Psoas muscle (tissue), 8 donors: ENCODE data around the gene UBA1. TPM values are rescaled to one million over a fixed set of nuclear protein-coding genes. Genes with fewer than 3 reads are reported as not detected.

Experiments
- ATAC-seq, 4 donors: fragments of 200-7000 bp; cut with Tn5 transposase; one replicate each; pipeline ENCODE4 v1.9.1; 2020; ENCODE audit warnings: moderate library complexity in 3 of 4, mild to moderate bottlenecking in 2 of 4
- DNase-seq, 2 donors: peaks; one replicate each; pipeline ENCODE4 v3.0.0-alpha.2; 2020
- H3K27ac ChIP-seq: fragments of 200-600 bp; one replicate; pipeline ENCODE4 v1.8.0; 2022
- H3K27me3 ChIP-seq, 3 donors: fragments of 200-600 bp in 1 of 3; one replicate each; pipeline versions ENCODE4 v1.6.1 to v1.8.0; 2013 to 2022; ENCODE audit warnings: low read length in 2 of 3, mild to moderate bottlenecking in 2 of 3, moderate library complexity in 1 of 3; ENCODE audit not compliant: insufficient read depth in 3 of 3
- H3K36me3 ChIP-seq, 2 donors: fragments of 200-600 bp in 1 of 2; one replicate each; pipeline versions ENCODE4 v1.6.1 to v1.8.0; 2013 to 2022; ENCODE audit warnings: low read depth in 1 of 2, mild to moderate bottlenecking in 1 of 2, moderate library complexity in 1 of 2; ENCODE audit not compliant: insufficient read depth in 1 of 2
- H3K4me1 ChIP-seq: fragments of 200-600 bp; one replicate; pipeline ENCODE4 v1.8.0; 2022
- H3K4me3 ChIP-seq: fragments of 200-600 bp; one replicate; pipeline ENCODE4 v1.8.0; 2022; ENCODE audit warnings: mild to moderate bottlenecking
- H3K9me3 ChIP-seq: fragments of 200-600 bp; one replicate; pipeline ENCODE4 v1.8.0; 2022
- CTCF ChIP-seq: fragments of 200-600 bp; IDR thresholded peaks from one replicate; pipeline ENCODE4 v1.8.0; 2022; ENCODE audit warnings: antibody characterized with exemption
- WGBS, 3 donors: extraction: QIAGEN DNeasy Blood & Tissue Kit; methylation state at CpG; one replicate each; pipeline versions ENCODE4 v1.1.6 to v1.1.7; 2013; 5-methylcytosine and 5-hydroxymethylcytosine counted together
- intact Hi-C, 2 donors: fragments of 100-400 bp; cut with DNase I; formaldehyde crosslinking; loops; one replicate each; pipeline versions ENCODE4 v1.11.0 to v1.14.2; 2022
- polyA plus RNA-seq, 3 donors: library from polyadenylated mRNA; stranded (reverse); fragments of 200-250 nt; gene quantifications; one replicate each; pipeline ENCODE4 v1.2.3, GENCODE V29; 2013
- total RNA-seq, 4 donors: library from RNA; stranded (reverse); fragmentation: NEBNext Ultra II Directional in 2 of 4; extraction: Animal tissue kit (Norgen Biotek cat#: 25700) in 2 of 4; gene quantifications; one replicate each; pipeline versions ENCODE4 v1.2.1 to v1.2.4, GENCODE V29; 2021 to 2023
- donor health status: healthy with polysubstance abuse.
- donor health status: DM: no; HTN: no; CAD: no; lungs with moderate emphysema.
- donor health status: Bipolar disorder and iron deficiency.
- donor health status: healthy.
- donor health status: DM: yes; HTN: yes; CAD: no.
- donor health status: DM: no; HTN: no; CAD: no.
- donor health status: DM: no; HTN: no; CAD: no.
- donor health status: DM: yes; HTN: yes; CAD: no.

Gene UBA1
- total and polyA plus RNA-seq, 7 donors = 96.2 to 230 (median 145) TPM

- peak overlapping the region; percentile 83 for H3K4me3 ChIP-seq
- H3K4me1 ChIP-seq = peaks cover 43% of the 10 kb centered on the region
- ATAC-seq = no peak
- no peaks in the 10 kb centered on the region for H3K27me3 ChIP-seq
- DNase-seq = peak in 1 of 2 donors; percentile 31
- peaks cover 0 to 56% of the 10 kb centered on the region in 2 donors for H3K36me3 ChIP-seq
- TF ChIP-seq CTCF = no peak
- 21 to 55% (median 26%) methylated on average over 7 of the region's 7 CpGs for WGBS, 3 donors
- H3K27ac ChIP-seq = peak overlapping the region; percentile 57
- H3K9me3 ChIP-seq = no peaks in the 10 kb centered on the region
- intact Hi-C loops = loop anchor here in 1 of 2 donors (5.0 kb wide), 1 partner anchor 185 kb away; no protein-coding TSS in a partner anchor
Observed at GRCh38 chrX:47197526-47197925, 3.9 kb downstream of the UBA1 start.

GRCh38 chrX:47198026-47198686 is 4.5 kb downstream of the UBA1 start:
- ATAC-seq (no peak), DNase-seq (peak in 1 of 2 donors; percentile 8)
- intact Hi-C loops = loop anchor here in 1 of 2 donors (5.0 kb wide), 1 partner anchor 184 kb away; no protein-coding TSS in a partner anchor
- peaks cover 0 to 62% of the 10 kb centered on the region in 2 donors for H3K36me3 ChIP-seq
- peak overlapping the region; percentile 83 for H3K4me3 ChIP-seq
- peaks cover 40% of the 10 kb centered on the region for H3K4me1 ChIP-seq
- no peaks in the 10 kb centered on the region for H3K27me3 ChIP-seq
- no peak for TF ChIP-seq CTCF
- 60 to 77% (median 71%) methylated on average over 10 of the region's 10 CpGs for WGBS, 3 donors
- no peaks in the 10 kb centered on the region for H3K9me3 ChIP-seq
- peak overlapping the region; percentile 57 for H3K27ac ChIP-seq

- peak in 1 of 2 donors; percentile 35 for DNase-seq
- H3K27ac ChIP-seq = peak overlapping the region; percentile 36
- no peaks in the 10 kb centered on the region for H3K9me3 ChIP-seq
- no peak for ATAC-seq
- H3K4me3 ChIP-seq = peak overlapping the region; percentile 83
- peaks cover 0 to 67% of the 10 kb centered on the region in 2 donors for H3K36me3 ChIP-seq
- peaks cover 39% of the 10 kb centered on the region for H3K4me1 ChIP-seq
- 41 to 77% (median 62%) methylated on average over 15 of the region's 15 CpGs for WGBS, 3 donors
- intact Hi-C loops = loop anchor here in 1 of 2 donors (5.0 kb wide), 1 partner anchor 184 kb away; no protein-coding TSS in a partner anchor
- no peaks in the 10 kb centered on the region for H3K27me3 ChIP-seq
- TF ChIP-seq CTCF = no peak
Observed at GRCh38 chrX:47198687-47199080, 5.1 kb downstream of the UBA1 start.

- H3K36me3 ChIP-seq = peaks cover 0 to 73% of the 10 kb centered on the region in 2 donors
- no peaks in the 10 kb centered on the region for H3K9me3 ChIP-seq
- WGBS, 3 donors = 91 to 97% (median 94%) methylated on average over 7 to 10 of the region's 10 CpGs
- H3K4me1 ChIP-seq = peaks cover 39% of the 10 kb centered on the region
- H3K27ac ChIP-seq = peak overlapping the region; percentile 36
- intact Hi-C loops = loop anchor here in 1 of 2 donors (5.0 kb wide), 1 partner anchor 183 kb away; no protein-coding TSS in a partner anchor
- H3K27me3 ChIP-seq = no peaks in the 10 kb centered on the region
- ATAC-seq (no peak), DNase-seq (peak in 1 of 2 donors; percentile 28)
- TF ChIP-seq CTCF = no peak
- H3K4me3 ChIP-seq = no peak overlapping the region
Observed at GRCh38 chrX:47199286-47199685, 5.7 kb downstream of the UBA1 start.
